IMR-90 (cell line): ENCODE measurements around the gene CLEC16A.

ENCODE experiments used
- BHLHE40 ChIP-seq: fragments of 150-350 bp; IDR thresholded peaks from 2 replicates; pipeline ENCODE4 v1.6.1; 2016; ENCODE audit warnings: mild to moderate bottlenecking, low read depth, low read length
- POLR2A ChIP-seq: IDR thresholded peaks from 2 replicates; pipeline ENCODE4 v1.6.1; 2012; ENCODE audit warnings: mild to moderate bottlenecking, low read depth, low read length
- TF ChIP-seq, protein P1 (sequence below): conservative IDR thresholded peaks from 2 replicates; pipeline ENCODE4 v1.5.1; 2012; ENCODE audit warnings: mild to moderate bottlenecking, low read depth, low read length, improper control_type of control experiment

DNA sequence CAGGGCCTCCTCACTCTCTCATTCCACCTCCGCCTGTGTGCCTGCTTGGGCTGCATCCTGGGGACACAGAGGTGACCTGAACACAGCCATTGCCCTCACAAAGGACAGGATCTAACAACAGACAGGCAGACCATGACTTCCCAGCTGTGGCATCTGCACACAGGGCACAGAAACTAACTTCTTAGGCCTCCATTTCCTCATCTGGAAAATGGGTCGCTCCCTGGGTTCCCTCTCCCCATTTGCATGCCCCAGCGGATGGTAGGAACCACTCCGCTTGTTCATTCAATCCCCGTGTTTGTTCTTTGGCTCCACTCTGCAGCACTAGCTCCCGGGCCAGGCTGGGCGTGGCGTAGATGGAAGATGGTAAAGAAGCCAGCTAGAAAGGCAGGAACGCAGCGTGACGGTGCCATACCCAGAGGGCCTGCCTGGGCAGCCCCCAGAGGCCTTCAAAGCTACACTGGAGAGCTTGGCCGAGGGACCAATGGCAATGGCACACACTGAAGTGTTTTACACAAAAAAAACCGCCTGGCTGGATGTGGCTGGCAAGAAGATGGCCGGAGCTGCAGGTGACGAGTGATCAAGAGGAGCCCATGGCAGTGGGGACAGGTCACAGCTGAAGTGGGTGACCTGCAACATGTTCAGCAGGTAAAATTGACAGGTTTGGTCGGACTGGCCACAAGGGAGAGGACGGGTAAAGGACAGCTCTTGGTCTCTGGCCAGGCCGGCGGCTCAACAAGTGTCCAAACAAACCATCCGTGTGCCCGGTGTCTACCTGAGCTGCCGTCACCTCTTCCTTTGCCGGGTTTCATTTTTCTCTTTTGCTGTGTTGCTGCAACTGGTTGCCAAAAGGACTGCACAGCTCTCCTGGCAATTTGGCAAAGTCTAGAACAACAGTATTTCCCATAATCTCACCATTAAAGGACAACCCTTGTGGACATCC, 244.7 kb downstream of the CLEC16A start:
- TF ChIP-seq, protein P1, sequence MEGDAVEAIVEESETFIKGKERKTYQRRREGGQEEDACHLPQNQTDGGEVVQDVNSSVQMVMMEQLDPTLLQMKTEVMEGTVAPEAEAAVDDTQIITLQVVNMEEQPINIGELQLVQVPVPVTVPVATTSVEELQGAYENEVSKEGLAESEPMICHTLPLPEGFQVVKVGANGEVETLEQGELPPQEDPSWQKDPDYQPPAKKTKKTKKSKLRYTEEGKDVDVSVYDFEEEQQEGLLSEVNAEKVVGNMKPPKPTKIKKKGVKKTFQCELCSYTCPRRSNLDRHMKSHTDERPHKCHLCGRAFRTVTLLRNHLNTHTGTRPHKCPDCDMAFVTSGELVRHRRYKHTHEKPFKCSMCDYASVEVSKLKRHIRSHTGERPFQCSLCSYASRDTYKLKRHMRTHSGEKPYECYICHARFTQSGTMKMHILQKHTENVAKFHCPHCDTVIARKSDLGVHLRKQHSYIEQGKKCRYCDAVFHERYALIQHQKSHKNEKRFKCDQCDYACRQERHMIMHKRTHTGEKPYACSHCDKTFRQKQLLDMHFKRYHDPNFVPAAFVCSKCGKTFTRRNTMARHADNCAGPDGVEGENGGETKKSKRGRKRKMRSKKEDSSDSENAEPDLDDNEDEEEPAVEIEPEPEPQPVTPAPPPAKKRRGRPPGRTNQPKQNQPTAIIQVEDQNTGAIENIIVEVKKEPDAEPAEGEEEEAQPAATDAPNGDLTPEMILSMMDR, result no peak
- TF ChIP-seq BHLHE40, result no peak
- no peak for TF ChIP-seq POLR2A
